Astrocyte of the spinal cord (primary cell): ENCODE data around the gene ADARB2.

Experiments
- DNase-seq: peaks from one replicate; pipeline ENCODE4 v3.0.0; 2011; ENCODE audit warnings: low read depth, low spot score
- H3K4me3 ChIP-seq: 2 replicates; pipeline ENCODE4 v1.5.1; 2011; ENCODE audit warnings: low read depth, mild to moderate bottlenecking, low read length, moderate library complexity
- in situ Hi-C: cut with HindIII; loops from 2 replicates; pipeline ENCODE4 v1.10.0; 2017; ENCODE audit warnings: low sequenced_read_pairs
- TF ChIP-seq, protein P1 (sequence below): IDR thresholded peaks from 2 replicates; pipeline ENCODE4 v1.5.1; 2012; ENCODE audit warnings: low read depth, mild to moderate bottlenecking, low read length, inconsistent platforms

ADARB2 gene

GRCh38 chr10:1564791-1565190 lies 172.5 kb downstream of the ADARB2 start:
- DNase-seq, result no peak
- TF ChIP-seq, protein P1, sequence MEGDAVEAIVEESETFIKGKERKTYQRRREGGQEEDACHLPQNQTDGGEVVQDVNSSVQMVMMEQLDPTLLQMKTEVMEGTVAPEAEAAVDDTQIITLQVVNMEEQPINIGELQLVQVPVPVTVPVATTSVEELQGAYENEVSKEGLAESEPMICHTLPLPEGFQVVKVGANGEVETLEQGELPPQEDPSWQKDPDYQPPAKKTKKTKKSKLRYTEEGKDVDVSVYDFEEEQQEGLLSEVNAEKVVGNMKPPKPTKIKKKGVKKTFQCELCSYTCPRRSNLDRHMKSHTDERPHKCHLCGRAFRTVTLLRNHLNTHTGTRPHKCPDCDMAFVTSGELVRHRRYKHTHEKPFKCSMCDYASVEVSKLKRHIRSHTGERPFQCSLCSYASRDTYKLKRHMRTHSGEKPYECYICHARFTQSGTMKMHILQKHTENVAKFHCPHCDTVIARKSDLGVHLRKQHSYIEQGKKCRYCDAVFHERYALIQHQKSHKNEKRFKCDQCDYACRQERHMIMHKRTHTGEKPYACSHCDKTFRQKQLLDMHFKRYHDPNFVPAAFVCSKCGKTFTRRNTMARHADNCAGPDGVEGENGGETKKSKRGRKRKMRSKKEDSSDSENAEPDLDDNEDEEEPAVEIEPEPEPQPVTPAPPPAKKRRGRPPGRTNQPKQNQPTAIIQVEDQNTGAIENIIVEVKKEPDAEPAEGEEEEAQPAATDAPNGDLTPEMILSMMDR, result no peak
- in situ Hi-C loops, result no loop called here
- no peak overlapping the region for H3K4me3 ChIP-seq

GRCh38 chr10:1563028-1563427 lies 174.3 kb downstream of the ADARB2 start:
- TF ChIP-seq, protein P1, result no peak
- H3K4me3 ChIP-seq, result no peak overlapping the region
- in situ Hi-C loops, result no loop called here
- DNase-seq, result no peak

- in situ Hi-C loops, result no loop called here
- DNase-seq, result no peak
- TF ChIP-seq, protein P1, result no peak
- H3K4me3 ChIP-seq, result no peak overlapping the region
These were observed 175.5 kb downstream of the ADARB2 start for GRCh38 chr10:1561731-1562337.

GRCh38 chr10:1560535-1561192 lies 176.7 kb downstream of the ADARB2 start:
- in situ Hi-C loops, result no loop called here
- H3K4me3 ChIP-seq, result no peak overlapping the region
- TF ChIP-seq, protein P1, result no peak
- no peak for DNase-seq

DNA sequence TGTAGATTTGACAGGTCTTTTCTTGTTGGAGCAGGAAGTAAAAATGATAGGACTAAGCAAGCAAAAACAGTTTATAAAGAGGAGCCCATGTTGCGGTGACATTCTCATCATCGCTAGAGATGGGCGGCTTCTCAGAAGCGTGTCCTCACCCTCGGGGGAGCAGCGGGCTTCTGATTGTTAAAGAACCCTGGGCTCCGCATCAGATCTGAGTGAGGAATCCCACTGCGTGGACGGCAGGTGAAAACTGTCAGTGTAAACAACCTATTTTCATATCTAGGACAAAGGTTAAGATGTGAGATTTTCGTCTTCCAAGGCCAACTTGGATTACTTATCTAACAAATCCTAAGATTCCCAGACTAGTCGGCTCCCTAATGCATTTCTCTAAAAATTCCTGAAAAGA lies 177.6 kb downstream of the ADARB2 start:
- DNase-seq, result no peak

GRCh38 chr10:1559311-1559710 lies 178.0 kb downstream of the ADARB2 start:
- no peak for DNase-seq
- H3K4me3 ChIP-seq, result no peak overlapping the region
- in situ Hi-C loops, result no loop called here
- TF ChIP-seq, protein P1, result no peak

More for the DNA sequence above, 177.6 kb downstream of the ADARB2 start:
- H3K4me3 ChIP-seq, result no peak overlapping the region
- in situ Hi-C loops, result no loop called here
- TF ChIP-seq, protein P1, result no peak
